Pons (tissue), 1 donor: Measurements from ENCODE around the gene UBE2Q1.

Experiments
- DNase-seq: peaks from one replicate; pipeline ENCODE4 v3.0.0-alpha.2; 2016; ENCODE audit warnings: low spot score

UBE2Q1 gene

GRCh38 chr1:154577346-154578057 lies 19.0 kb upstream of the UBE2Q1 start:
- no peak for DNase-seq

- no peak for DNase-seq
These were observed 17.6 kb upstream of the UBE2Q1 start for GRCh38 chr1:154575951-154576566.

- no peak for DNase-seq
These were observed 16.9 kb upstream of the UBE2Q1 start for GRCh38 chr1:154575147-154575927.

GRCh38 chr1:154574716-154575115 lies 16.3 kb upstream of the UBE2Q1 start:
- no peak for DNase-seq

GRCh38 chr1:154573168-154573510 lies 14.7 kb upstream of the UBE2Q1 start:
- DNase-seq: no peak

- DNase-seq: no peak
These were observed 14.2 kb upstream of the UBE2Q1 start for GRCh38 chr1:154572468-154573167.

- no peak for DNase-seq
These were observed 13.5 kb upstream of the UBE2Q1 start for GRCh38 chr1:154571964-154572288.

GRCh38 chr1:154571244-154571963 lies 12.9 kb upstream of the UBE2Q1 start:
- DNase-seq: no peak

GRCh38 chr1:154568157-154568815 lies 9.8 kb upstream of the UBE2Q1 start:
- no peak for DNase-seq

GRCh38 chr1:154567386-154568156 lies 9.1 kb upstream of the UBE2Q1 start, which contains the start of gene CHRNB2:
Gene CHRNB2 (plus strand): TSS chr1:154567778. CDS start chr1:154568045, 267 bp downstream.
- no peak for DNase-seq

- no peak for DNase-seq
These were observed 7.4 kb upstream of the UBE2Q1 start for GRCh38 chr1:154565876-154566275.

- peak; percentile 97 for DNase-seq
These were observed 1.1 kb upstream of the UBE2Q1 start for GRCh38 chr1:154559466-154560044.

GRCh38 chr1:154558720-154559465 lies 431 bp upstream of the UBE2Q1 start:
- peak; percentile 98 for DNase-seq

- no peak for DNase-seq
These were observed 1.1 kb downstream of the UBE2Q1 start for GRCh38 chr1:154557248-154557938.

GRCh38 chr1:154556422-154556821 lies 2.0 kb downstream of the UBE2Q1 start:
- DNase-seq: no peak

- no peak for DNase-seq
These were observed 5.1 kb downstream of the UBE2Q1 start for GRCh38 chr1:154553056-154554030.

- no peak for DNase-seq
These were observed 6.4 kb downstream of the UBE2Q1 start for GRCh38 chr1:154552036-154552435.

- no peak for DNase-seq
These were observed 7.0 kb downstream of the UBE2Q1 start for GRCh38 chr1:154551474-154551873.
